NCI-H446 treated with DMSO at 0.1 percent for 48 hours (cell line): ENCODE data around the gene CADPS2.

Source experiments
- DNase-seq: peaks from one replicate; lab custom pipeline; 2025; lab: John Stamatoyannopoulos, UW

CADPS2 gene

GRCh38 chr7:122886357-122887081 is at the start of gene CADPS2:
Gene CADPS2, minus strand, starts transcription at chr7:122886460. Its CDS starts 123 bp downstream, at chr7:122886337.
- DNase-seq = no peak

GRCh38 chr7:122935620-122936019 is 49.4 kb upstream of the CADPS2 start:
- DNase-seq = no peak

GRCh38 chr7:122919643-122920181 is 33.5 kb upstream of the CADPS2 start:
- DNase-seq = no peak

- no peak for DNase-seq
Measured at GRCh38 chr7:122914812-122915211, 28.6 kb upstream of the CADPS2 start.

- no peak for DNase-seq
Measured at GRCh38 chr7:122913608-122914007, 27.3 kb upstream of the CADPS2 start.

GRCh38 chr7:122902751-122903495 is 16.7 kb upstream of the CADPS2 start:
- DNase-seq = no peak

- DNase-seq = no peak
Measured at GRCh38 chr7:122901250-122901649, 15.0 kb upstream of the CADPS2 start.

- no peak for DNase-seq
Measured at GRCh38 chr7:122896509-122896908, 10.2 kb upstream of the CADPS2 start.

GRCh38 chr7:122893486-122893885 is 7.2 kb upstream of the CADPS2 start:
- DNase-seq = no peak

- no peak for DNase-seq
Measured at GRCh38 chr7:122889116-122889515, 2.9 kb upstream of the CADPS2 start.

GRCh38 chr7:122887848-122888247 is 1.6 kb upstream of the CADPS2 start:
- no peak for DNase-seq

- DNase-seq = no peak
Measured at GRCh38 chr7:122887198-122887597, 938 bp upstream of the CADPS2 start.

GRCh38 chr7:122885583-122886356 is 490 bp downstream of the CADPS2 start:
- DNase-seq = no peak

- no peak for DNase-seq
Measured at GRCh38 chr7:122884186-122884585, 2.1 kb downstream of the CADPS2 start.

- no peak for DNase-seq
Measured at GRCh38 chr7:122883049-122883680, 3.1 kb downstream of the CADPS2 start.

GRCh38 chr7:122881324-122881723 is 4.9 kb downstream of the CADPS2 start:
- DNase-seq = no peak

GRCh38 chr7:122869260-122869659 is 17.0 kb downstream of the CADPS2 start:
- no peak for DNase-seq

- no peak for DNase-seq
Measured at GRCh38 chr7:122867471-122867980, 18.7 kb downstream of the CADPS2 start.

GRCh38 chr7:122864838-122865237 is 21.4 kb downstream of the CADPS2 start:
- no peak for DNase-seq

- DNase-seq = no peak
Measured at GRCh38 chr7:122864016-122864415, 22.2 kb downstream of the CADPS2 start.

GRCh38 chr7:122858320-122858719 is 27.9 kb downstream of the CADPS2 start:
- DNase-seq = no peak

GRCh38 chr7:122850528-122850927 is 35.7 kb downstream of the CADPS2 start:
- DNase-seq = no peak
